Activated CD8-positive, alpha-beta memory T cell treated with anti-CD3 and anti-CD28 coated beads for 48 hours (primary cell): ENCODE results near the gene CEP170.
"Not testable (repeated sequence)": the region's sequence is repeated elsewhere in the genome, so short reads cannot be mapped to it uniquely, and the experiment has no call there.

Experiments
- DNase-seq, 3 experiments: peaks; one replicate each; pipeline ENCODE4 v3.0.0-alpha.2; 2020; ENCODE audit warnings: low read depth in 2 of 3, low spot score in 2 of 3

The CEP170 gene

DNA sequence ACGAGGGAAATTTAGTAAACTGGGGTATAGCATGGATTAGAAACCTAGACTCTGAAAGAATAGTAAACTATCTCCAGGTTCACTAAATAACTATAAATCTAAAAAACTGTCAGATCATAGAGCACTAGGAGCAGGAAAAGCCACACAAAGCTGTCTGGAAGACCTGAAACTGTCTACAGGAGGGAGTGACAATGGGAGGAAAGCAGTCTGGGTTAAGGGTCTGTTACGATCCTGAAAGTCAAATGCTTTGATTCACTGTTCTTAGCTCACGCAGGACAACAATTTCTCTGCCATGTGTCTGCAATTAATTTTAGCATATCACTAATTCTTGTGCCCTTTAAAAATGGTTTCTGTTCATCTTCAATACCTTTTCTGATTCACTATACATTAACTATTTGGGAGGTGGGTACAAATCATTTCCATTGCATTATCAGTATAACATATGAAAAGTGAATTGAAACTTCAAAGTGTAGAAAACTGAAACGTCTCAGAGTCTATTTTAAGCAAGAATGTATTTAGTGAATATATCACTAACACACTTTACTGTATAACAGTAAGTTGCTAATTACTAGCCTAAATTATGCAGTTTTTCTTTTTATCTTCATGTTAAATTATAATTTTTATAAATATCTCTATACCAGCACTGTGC is 18.4 kb downstream of the CEP170 start:
- DNase-seq, result no peak

DNA sequence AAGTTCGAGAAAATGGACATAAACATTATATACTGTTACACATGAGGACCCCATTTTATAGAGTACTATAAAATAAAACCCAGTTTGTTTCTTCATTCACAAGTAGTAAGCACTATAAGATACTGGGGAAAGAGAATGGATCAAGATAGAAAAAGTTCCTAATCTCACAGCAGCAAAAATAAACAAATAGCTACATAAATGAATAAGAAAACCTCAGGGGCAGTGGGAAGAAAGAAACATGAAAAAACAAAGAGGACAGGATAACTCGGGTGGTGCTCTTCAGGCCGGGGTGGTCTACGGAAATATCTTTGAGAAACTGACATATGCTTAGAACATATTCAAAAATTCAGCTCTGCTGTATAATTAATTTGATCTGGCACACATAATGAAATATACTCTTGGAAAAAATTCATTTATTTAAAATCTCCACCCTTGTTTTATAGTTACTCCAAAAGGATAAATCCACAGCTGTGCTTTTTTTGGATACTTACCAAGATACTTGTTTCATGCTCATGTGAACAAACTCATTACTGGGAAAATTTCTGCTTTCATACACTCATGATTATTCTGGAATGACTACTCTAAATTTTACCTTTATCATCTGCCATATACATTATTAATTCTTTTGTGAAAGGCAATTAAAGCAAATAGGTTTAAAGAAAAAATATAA is 20.0 kb downstream of the CEP170 start:
- DNase-seq, result no peak

DNA sequence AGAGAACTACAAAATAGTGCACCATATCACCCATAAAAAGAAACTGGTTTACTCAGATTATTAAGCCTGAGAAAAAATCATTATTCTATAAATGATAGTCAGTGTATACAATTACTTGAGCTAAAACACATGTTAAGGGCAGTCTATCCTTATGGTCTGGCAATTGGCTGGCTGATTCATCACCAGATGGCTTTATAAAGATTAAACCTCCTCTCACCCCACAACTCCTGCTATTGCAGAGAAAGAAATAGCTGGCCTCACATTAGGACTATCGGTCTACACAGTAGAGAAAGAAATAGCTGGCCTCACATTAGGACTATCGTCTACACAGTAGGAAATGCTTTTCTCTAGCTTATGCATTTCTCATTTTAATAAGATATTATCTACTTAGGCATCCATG is 21.2 kb downstream of the CEP170 start:
- DNase-seq, result no peak

DNA sequence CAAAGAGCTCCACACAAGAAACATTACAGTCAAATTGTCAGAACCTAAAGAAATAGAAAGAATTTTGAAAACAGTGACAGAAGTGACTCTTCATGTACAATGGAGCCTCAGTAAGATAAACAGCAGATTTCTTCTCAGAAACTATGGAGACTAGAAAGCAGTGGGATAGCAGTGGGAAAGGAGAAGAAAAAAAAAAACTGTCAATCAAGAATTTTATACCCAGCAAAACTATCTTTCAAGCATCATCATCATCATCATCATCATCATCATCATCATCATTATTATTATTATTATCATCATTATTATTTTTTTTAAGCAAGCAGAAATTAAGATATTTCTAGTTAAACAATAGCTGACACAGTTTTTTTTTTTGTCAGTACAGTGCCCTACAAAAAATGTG is 24.2 kb downstream of the CEP170 start:
- DNase-seq, result no peak

DNA sequence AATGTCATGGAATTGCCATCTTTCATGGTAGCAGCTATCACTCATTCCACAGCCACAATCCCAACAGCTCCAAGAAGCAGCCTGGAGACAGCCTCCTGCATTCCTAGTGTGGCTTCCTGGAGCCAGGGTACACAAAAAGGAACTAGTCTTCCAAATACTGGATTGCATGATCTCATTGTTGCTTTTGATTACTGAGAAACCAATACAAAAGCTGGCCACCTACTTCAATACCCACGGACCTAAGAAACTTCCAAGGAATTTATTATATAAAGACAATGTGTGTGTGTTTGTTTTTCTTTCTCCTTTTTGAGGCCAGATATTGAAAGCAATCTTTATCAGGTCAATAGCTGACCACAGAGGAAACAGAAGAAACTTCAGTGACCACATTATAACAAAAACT is 25.6 kb downstream of the CEP170 start:
- DNase-seq, result no peak

DNA sequence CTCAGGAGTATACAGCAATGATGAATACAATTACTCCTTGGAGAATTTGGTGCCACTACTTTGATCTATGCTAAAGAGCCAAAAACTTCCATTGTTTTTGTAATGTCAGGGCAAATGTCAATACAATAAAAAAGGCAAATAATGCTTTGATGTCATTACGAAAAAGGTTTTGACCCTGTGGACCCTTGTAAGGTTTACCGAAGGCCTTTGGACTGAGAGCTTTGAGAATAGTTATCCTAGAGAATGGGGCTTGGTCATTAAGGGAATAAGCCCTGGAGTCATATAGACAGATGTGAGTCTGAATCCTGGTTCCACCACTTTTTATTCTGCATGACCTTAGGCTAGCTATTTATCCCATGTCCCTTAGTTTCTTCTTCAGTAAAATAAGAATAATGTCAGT is 27.5 kb downstream of the CEP170 start:
- no peak for DNase-seq

DNA sequence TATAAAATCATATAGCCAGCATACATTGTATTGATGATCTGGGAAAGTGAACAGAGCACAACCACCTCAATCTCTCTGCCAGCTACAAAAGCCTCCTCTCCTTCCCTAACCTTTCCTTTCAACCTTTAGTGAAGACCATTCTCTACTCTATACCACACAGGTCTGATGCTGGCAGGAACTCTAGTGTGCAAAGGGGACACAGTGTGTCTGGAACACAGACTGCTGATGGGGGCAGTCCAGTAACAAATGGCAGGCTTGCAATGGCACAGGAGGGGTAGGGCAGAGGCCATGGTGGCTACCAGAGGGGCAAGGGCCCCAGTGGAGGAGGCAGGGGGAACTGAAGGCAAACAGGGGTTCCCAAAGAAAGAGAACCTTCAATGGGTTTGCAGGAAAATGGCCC is 37.0 kb downstream of the CEP170 start:
- no peak for DNase-seq

DNA sequence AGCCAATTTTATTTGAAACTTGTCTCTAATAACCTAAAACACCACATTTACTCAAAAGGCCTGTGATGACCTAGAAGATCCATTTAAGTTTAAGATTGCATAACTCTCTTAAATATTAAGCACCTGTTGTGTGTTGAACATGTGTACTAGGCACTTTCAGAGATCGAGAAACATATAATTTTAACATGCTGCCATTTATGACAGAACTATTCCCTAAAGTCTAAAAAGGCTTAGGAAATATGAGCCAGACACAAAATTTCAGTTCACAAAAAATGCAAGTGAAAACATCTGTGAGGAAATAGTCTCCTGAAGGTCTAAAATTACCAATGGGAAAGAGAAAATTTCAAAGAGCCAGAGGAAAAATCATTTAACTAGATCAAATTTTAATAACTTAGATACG is 37.7 kb downstream of the CEP170 start:
- no peak for DNase-seq

DNA sequence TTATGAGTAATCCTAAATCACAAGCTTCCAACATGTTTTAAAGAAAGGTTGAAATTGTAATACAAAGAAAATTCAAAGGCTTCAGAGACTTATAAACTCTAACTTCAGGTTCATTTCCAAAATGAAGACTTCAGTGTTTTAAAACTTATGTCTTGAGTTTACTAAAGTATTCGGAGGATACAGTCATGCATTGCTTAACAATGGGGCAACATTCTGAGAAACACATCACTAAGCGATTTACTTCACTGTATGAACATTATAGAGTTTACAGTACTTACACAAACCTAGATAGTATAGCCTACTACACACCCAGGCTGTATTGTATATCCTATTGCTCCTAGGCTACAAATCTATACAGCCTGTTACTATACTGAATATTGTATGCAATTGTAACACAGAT is 38.3 kb downstream of the CEP170 start:
- DNase-seq, result no peak

DNA sequence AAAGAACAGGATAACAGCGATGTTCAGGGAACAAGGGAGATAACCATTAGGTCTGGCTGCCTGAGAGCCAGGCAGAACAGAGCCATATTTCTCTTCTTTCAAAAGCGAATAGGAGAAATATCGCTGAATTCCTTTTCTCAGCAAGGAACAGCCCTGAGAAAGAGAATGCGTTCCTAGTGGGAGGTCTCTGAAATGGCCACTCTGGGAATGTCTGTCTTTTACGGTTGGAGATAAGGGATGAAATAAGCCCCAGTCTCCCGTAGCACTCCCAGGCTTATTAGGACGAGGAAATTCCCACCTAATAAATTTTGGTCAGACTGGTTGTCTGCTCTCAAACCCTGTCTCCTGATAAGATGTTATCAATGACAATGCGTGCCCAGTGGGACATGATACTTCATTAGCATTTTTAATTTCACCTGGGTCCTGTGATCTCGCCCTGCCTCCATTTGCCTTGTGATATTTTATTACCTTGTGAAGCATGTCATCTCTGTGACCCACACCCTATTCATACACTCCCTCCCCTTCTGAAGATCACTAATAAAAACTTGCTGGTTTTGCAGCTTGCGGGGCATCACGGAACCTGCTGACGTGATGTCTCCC is 39.7 kb downstream of the CEP170 start:
- not testable (repeated sequence) for DNase-seq

DNA sequence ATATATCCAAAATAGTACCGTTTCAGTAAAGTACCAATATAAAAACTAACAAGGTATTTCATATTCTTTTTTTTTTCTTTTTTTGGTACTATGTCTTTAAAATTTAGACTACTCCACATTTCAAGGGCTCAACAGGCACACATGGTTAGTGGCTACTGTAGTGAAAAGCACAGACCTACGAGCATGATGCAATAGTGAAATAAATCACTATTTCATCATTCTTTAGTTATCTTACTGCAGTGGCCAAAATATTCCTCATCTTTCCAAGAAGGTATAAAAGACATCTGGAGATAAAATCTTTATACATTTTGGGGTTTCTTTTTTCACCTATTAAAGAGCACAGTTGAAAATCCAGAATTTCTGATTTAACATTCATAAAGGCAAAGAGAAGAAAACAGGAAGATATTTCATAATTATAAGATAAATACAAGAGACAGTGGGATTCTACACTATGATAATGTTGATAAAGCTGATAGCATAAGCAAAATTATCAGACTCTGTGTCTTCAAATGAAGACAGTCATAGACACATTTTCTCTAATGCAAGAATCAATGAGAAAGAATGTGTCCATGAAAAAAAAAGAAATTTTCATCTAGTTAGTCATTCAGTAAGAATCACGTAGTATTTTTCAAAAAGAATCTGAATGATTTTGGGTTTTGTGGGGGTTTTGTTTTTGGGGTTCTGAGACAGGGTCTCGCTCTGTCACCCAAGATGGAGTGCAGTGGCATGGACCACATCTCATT is 41.9 kb downstream of the CEP170 start:
- no peak for DNase-seq

DNA sequence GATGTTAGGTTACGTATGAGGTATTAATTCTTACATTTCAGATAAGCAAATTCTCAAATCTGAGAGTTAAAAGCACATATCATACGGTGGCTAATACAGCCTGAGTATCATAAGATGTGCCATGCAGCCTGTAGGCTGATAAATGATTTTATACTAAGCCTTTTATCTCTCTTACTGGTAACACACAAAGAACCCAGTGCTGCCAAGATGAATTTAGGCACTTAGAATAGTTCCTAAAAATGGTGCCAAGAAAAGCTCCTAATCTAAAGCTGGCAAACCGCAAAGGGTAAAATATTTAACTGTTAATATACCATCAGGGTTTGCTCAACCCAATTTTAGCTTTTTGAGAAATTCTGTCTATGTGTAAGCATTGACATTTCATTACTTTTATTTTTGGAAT is 43.1 kb downstream of the CEP170 start:
- not testable (repeated sequence) for DNase-seq

DNA sequence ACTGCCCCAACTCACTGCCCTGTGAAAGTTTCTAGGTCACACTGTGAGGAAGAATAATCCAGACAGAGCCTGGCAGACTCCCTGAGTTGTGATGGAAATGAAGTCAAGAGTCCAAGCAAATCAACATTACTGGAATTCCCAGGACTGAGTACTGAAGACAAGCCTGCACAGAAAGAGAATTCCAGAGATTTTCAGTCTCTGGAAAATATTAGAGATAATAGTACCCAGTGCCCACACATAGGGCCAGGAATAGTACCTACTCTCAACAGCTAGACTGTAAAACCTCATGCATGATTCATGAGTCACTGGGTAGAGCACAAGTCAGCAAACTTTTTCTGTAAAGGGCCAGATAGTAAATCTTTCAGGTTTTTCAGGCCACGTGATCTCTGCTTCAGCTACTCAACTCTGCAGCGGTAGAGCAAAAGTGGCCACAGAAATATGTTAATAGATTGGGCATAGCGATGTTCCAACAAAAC is 50.0 kb downstream of the CEP170 start:
- DNase-seq, result not testable (repeated sequence)

DNA sequence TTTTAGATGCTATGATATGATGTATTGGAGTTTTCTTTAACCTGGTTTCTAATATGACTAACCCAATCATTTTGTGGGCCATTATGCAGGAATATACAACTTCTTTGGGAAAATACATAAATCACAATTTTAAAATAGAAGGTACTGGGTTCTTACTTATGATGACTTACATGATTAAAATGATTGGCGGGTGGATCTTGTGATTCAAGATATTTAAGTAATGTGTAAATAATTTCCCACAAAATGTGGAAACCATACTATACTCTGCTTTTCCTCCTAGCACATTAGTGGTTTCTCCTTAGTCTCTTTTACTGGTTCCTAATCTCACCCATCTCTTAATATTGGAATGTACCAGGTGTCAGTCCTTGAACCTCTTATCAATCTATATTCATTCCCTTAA is 50.7 kb downstream of the CEP170 start:
- DNase-seq, result not testable (repeated sequence)

DNA sequence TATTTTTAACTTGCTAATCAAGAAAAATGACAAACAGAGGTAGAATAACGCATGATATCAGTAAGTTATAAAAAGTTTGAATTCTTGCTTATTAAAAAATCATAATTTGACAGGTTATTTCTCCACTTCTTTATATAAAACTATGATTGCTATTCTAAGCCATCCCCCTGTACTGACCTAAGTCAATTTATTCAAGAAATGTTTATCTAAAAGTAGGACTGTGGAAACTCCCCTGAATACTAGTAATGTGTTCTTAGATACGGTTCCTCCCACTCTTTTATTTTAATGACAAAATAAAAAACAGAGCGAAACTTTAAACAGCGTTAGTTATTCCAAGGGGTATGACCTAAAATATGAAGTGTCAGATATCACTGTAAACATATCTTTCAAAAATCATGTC is 51.9 kb downstream of the CEP170 start:
- DNase-seq, result not testable (repeated sequence)

DNA sequence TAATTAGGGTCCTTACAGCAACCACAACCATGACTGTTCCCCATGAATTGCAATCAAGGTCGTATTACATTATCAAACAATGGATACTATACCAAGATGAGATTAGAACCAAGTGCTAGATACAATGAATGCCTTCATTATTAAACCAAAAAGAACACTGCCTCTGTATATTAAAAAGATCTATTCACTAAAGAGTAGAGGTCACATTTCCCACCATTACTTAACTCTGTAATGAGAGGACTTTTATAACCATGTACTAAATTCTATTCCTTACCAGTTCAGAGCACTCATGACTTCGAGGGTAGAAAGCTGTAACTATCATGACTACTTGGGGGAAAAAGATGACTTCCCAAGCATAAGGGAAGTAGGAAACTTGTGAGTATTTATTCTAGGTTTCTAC is 53.8 kb downstream of the CEP170 start:
- not testable (repeated sequence) for DNase-seq

DNA sequence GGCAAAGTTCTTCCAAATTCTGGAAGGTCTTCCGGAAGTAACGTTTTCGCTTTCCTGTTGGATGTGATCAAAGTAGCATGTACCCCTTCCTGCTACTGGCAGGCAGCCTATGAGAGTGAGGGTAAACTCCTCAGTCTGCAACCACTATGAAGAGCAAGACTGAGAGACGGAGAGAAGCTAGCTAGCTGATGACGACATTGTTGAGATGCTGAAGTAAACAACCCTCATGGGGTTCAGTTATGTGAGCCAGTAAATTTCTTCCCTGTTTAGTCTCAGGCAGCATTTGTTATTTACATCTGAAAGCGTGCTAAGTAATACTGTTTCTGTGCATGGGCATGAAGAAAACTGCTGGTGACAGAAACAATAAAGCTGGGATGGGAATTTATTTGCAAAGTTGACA is 57.6 kb downstream of the CEP170 start:
- DNase-seq, result not testable (repeated sequence)

DNA sequence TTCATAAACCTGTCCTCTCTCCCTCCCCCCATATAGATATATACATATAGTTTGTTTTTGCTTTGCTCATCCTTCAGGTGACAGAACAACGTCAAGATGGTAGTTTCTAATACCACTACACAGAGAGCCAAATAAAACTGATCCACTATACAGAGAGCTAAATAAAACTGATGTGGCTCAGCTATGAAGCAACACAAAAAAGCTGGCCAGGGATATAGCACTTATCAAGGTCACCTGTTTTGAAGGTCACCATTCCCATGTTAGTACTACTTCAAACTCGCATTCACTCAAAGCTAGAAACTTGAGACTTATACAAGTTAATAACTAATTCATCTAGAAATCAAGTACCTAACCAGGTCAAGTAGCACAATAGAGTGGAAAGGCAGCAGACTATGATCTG is 61.8 kb downstream of the CEP170 start:
- DNase-seq, result not testable (repeated sequence)

DNA sequence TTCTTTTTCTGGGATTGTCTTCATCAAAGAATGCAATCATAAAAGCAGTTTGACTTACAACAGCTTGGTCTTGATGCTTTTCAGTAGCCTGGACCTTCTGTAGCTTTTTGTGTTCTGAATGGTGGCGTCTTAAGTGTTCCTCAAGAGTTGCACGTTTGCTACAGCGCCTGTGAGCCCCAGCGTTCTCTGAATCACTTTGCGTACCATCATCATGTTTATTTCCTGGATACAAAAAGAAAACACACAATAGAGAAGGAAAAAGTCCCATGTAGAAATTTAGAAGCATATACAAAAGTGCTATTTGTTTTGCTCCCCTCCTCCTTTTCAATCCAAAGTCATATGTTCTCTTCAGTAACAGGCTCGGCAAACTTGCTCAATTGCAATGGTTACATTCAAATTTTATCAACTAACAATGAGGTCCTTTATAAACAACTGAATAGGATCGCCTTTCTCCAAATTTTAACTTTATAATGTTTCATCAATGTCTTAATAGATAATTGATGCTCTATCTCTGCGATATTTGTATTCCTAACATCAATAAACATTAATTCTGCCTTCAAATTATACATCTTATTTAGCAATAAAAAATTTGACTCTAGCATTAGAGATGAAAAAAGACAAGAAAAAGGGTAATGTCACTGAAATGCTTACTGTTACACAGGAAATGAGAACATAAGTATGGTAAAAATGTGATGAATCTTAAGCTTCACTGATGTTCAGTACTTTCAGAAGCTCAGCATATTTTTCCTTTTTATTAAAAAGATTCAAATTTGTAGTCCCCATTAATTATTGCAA is 68.7 kb downstream of the CEP170 start:
- not testable (repeated sequence) for DNase-seq

DNA sequence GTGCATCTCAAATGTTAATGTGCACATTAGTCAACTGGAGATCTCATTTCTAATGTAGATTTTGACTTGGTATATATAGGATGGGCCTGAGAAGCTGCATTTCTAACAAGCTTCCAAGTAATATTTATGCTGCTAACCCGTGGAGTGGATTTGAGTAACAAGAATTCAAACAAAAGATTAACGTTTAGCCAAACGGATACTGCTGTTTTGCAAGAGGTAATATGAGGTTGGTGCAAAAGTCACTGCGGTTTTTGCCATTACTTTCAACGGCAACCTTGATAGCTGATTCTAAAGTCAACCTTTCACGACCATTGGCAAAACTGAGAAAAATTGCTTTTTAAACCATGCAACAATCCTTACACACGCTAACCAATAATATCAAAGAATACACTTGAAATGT is 70.3 kb downstream of the CEP170 start:
- not testable (repeated sequence) for DNase-seq

DNA sequence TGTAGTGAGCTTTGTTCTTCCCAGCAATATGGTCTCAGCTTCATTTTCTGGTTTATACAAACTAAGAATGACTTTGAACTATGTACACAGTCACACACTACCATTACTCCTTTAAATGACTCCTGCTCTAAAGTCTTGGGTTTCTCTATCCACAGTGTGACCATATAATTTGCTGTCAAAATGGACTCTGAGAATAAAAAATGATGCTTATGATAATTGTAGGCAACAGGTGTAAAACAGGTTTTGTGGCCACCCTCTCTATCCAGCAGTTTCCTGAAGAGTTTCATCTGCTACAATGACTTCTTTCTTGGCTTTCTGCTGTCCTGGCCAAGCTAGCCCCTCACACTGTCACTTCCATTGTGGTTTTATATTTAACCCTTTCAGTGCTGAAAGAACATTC is 71.4 kb downstream of the CEP170 start:
- DNase-seq, result not testable (repeated sequence)
